Measurements from ENCODE around the gene MMP2.

DNA sequence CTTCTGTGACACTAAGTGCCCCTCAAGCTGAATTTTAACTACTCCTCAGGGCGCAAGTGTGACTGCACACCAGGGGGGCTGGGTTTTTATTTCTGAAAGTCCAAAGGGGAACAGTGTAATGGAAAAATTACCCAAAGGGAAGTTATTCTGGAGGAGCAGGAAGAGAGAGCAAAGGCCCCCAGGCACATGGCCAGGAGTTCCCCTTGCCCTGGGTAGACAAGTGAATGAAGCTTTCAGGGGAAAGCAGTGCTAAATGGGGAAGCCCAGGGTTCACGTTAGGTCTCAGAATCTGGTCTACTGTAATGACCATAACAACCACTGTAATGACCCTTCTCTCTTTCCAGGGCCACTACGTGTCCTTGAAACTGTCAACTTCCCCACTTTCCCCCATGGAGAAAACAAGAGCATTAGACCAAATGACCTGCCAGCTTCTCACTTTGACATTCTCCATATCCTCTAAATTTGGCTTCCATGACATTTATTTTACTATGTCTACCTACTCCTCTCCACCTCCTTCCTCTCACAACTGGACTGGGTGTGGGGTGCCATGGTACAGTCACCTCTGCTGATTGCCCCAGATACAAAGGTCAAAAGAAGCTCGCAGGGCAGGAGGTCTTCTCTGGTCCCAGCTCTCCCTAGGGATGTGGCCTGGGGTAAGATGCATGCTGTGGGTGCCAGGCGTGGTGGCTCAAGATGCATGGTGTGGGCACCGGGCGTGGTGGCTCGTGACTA, 34.1 kb upstream of the MMP2 start:
- TF ChIP-seq, protein P1, sequence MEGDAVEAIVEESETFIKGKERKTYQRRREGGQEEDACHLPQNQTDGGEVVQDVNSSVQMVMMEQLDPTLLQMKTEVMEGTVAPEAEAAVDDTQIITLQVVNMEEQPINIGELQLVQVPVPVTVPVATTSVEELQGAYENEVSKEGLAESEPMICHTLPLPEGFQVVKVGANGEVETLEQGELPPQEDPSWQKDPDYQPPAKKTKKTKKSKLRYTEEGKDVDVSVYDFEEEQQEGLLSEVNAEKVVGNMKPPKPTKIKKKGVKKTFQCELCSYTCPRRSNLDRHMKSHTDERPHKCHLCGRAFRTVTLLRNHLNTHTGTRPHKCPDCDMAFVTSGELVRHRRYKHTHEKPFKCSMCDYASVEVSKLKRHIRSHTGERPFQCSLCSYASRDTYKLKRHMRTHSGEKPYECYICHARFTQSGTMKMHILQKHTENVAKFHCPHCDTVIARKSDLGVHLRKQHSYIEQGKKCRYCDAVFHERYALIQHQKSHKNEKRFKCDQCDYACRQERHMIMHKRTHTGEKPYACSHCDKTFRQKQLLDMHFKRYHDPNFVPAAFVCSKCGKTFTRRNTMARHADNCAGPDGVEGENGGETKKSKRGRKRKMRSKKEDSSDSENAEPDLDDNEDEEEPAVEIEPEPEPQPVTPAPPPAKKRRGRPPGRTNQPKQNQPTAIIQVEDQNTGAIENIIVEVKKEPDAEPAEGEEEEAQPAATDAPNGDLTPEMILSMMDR (IDR thresholded peaks at IDR 0.05; ENCODE audit: poor library complexity) = no peak
- no peak for TF ChIP-seq EZH2phosphoT487 (IDR thresholded peaks at IDR 0.05; ENCODE audit: low read depth, severe bottlenecking, unreplicated experiment)
